Stimulated activated CD4-positive, alpha-beta T cell treated with anti-CD3 and anti-CD28 coated beads, Interleukin-1b, Interleukin-23, amount 100 ng/mL, for 4 hours (primary cell): ENCODE data around the gene IFT122.

Source experiments
- DNase-seq, 2 donors: peaks; one replicate each; pipeline ENCODE4 v3.0.0-alpha.2; 2020; ENCODE audit warnings: low read depth in 2 of 2

IFT122 gene

DNA sequence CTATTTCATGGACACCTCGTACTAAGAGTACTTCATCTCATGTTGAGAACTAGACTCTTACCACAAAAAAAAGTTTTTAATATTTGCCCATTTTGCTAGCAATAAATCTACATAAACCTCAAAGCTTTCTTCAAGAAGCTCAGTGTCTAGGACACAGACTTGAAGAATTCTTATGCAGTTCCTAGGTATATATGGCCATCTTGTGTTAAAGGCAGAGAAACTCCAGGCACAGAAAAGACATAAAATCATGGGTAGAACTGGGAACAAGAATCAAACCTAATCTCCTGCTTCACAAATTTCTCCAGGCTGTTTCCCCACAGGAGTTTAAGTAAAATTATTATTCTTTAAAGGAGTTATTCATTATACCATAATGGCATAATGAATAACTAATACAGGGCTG is 4.7 kb upstream of the IFT122 start:
- no peak for DNase-seq

DNA sequence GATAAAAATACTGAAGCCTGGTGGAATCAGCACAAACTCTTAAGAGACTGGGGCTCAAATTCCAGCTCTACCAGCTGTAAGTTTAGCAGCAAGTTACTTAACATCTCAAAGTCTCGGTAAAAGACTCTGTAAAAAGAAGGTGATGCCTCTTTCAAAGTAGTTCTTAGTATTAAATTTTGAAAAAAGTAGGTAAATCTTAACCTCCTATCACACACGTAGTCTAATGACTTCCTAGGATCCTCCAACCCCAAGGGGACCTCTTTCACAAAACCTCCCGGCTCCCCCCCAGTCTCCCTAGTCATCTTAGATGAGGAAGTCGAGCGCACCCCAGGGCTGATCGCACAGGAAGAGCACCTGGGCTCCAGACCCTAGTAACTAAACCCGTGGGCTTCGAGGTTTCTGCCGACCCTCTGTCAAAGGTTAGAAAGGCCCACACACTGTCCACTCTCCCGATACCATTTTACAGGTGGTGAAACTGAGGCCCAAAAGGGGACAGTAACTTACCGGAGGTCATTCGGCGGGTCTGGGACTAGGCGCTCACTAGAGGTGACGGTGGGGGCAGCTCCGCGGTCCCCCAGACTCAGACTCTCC is 703 bp upstream of the IFT122 start:
- no peak for DNase-seq

- DNase-seq: no peak
Measured at GRCh38 chr3:129440618-129441190, 680 bp downstream of the IFT122 start.

DNA sequence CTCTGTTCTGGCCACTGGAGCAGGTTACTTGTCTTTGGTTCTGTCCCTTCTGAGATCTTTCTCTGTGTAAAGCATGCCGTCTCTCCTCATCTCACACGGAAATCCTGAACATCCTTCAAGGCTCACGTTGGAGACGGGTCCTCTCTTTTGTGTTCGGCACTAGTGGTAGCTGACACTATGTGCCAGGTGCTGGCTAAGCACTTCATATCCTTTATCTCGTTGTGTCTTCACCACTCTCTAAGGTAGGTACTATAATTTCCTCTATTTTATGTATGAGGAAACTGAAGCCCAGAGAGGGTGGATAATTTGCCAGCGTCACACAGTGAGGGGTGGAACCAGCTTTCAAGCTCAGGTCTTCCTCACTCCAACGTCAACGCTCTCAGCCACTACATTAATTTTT is 1.2 kb downstream of the IFT122 start:
- DNase-seq: no peak

GRCh38 chr3:129441782-129442181 is 1.8 kb downstream of the IFT122 start:
- no peak for DNase-seq

DNA sequence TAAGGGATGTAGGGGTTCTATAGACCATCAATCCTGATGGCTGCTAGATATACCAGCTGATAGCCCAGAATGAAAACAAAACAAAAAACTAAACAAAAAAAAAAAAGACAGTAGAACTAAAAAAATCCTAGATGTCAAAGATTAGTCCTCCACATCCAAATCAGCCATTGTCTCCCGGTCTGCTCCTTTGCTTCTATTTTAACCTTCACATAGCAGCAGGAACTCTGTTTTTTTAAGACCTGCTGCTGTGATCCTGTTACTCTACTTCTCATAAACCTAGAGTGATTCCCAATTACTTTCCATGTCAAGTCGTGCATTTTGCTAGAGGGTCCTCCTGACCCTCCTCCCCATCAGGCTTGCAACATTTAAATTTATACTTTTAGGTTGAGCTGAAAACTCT is 2.5 kb downstream of the IFT122 start:
- no peak for DNase-seq

DNA sequence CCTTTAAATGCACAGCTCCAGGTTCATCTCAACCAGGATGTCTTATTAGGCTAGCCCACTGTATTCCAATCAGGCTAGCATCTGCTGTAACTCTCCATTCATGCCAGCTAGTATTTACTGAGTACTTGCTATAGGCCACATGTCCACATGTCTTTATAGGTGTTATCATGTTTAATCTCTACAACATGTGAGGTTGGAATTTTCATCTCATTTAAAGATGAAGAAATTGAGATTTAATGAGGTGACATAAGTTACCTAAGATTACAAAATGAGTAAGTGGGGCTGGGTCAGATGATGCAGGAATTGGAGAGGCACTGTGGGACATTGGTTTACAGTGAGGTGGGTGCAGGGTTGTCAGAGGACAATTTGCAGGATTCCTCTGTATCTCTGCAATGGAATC is 2.9 kb downstream of the IFT122 start:
- DNase-seq: no peak

DNA sequence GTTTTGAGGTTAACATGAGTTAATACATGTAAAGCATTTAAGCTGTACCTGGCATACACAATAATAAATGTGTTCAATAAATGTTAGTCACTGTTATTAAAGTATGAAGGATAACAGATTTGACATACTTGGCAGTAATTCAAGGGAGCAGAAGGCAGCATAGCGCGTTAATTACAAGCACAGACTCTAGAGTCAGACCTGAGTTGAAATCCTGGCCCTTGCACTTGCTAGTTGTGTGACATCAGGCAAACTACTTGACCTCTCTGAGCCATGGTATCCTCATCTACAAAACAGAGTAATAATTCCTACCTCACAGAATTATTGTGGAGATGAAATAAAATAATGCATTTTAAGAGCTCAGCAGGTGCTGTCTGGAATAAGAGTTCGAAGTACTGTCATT is 5.4 kb downstream of the IFT122 start:
- no peak for DNase-seq

- no peak for DNase-seq
Measured at GRCh38 chr3:129446926-129447325, 6.9 kb downstream of the IFT122 start.

GRCh38 chr3:129448186-129448895 is 8.3 kb downstream of the IFT122 start:
- DNase-seq: no peak

- DNase-seq: no peak
Measured at GRCh38 chr3:129449279-129450115, 9.5 kb downstream of the IFT122 start.

DNA sequence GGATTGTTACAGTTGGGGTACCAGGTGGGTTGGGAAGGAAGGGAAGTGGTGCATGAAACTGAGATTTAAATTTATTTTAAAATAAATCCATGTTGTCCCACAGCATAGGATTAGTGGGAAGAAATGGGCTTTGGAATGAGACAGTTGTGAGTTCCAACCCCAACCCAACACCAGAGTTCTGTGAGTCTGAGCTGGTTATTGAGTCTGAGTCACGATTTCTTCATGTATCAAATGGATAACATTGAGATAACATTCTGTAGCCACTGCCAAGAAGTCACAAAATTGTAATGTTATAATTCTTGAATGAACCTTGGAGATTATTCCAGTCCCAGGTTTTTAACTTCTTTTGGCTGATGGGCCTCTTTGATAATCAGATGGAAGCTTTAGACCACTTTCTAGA is 13.7 kb downstream of the IFT122 start:
- DNase-seq: no peak

DNA sequence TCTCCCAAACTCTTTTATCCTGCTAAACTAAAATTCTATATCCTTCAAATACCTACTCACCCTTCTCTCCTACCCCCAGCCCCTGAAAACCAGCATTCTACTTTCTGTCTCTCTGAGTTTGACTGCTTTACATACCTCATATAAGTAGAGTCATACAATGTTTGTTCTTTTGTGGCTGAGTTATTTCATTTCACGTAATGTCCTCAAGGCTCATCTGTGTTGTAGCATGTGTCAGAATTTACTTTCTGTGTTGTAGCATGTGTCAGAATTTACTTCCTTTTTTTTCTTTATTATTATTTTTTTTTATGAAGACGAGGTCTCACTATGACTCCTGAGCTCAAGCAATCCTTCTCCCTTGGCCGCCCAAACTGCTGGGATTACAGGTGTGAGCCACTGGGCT is 20.1 kb downstream of the IFT122 start:
- no peak for DNase-seq

DNA sequence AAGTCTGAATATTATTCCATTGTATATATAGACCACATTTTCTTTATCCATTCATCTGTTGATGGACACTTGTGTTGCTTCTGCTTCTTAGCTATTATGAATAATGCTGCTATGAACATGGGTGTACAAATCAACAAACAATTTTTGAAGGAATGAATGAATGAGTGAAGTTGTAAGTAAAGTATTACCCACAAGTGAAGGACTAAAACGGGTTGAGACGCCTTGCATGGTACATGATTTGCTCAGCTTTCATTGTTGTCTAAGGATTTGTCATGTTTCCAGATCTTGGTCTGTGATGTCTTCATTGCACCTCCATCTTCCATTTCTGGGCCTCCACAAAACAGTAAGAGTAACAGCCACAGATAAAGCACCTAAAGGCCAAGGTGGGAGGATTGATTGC is 20.5 kb downstream of the IFT122 start:
- no peak for DNase-seq

DNA sequence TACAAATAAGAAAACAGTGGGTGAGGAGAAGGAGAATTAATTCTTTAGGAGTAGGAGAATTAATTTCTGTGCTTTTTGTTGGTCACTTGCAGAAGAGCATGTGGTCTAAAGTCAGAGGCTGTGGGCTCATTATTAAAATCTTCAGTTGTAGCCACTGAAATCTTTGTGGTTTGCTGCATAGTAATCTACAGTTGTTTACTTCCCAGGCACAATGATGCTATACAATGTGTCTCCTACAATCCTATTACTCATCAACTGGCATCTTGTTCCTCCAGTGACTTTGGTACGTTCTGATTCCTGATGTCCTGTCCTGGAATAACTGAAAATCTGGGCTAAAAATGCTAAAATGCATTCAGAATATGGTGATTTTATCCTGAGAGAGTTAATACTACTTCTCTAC is 21.0 kb downstream of the IFT122 start:
- DNase-seq: no peak

DNA sequence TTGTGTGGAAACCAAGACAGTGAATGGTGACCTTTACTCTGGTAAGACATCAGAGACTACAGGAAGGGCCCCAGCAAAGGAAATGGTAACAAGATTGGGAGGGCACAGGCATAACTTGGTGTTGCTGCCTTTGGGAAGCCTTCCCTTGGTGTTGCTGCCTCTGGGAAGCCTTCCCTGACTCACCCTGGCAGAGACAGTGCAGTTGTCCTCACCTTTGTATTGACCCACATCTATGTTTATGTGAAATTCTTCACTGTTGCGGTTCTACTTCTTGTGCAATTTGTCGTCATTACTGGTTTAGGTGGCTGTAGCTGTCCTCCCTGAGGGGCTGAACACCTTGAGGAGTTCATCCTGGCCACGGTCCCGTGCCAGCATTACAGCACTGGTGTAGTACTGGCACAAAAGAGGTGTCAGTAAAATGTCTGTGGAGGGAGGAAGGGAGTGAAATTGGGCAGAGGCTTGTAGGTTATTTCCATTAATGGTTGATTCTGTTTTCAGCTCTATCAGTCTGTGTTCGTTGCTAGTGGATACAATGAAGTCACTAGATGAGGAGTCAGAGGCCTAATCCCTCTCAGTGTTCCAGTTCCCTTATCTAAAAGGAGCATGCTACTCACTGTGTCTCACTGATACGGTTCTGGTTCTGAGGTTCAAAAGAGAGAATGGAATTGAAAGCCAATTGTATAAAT is 21.6 kb downstream of the IFT122 start:
- no peak for DNase-seq

DNA sequence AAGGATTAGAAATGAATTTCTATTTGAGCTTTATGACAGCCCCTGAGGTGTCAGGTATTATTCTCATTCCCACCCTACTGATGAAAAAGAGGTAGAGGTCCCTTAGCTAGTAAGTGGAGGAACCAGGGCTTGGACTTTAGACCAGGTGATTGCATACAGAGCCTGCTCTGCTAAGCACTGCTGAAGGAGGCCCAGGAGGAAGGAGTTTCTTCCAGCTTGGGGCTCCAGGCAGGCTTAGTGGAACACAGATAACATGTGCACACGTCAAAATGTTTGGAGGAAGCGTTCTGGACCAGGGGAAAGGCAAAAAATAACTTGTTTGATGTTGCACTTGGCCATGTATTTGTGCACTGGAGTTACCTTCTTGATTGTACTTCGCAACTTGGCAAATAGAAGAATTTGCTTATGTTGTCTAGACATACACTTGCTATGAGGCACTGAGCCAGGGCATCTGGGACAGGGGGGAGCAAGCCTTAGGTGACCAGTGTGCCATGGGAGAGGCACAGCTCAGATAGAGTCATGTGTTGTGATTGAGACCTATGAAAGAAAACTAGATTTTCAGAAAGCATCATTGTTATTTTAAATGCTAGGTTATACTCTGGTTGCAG is 22.4 kb downstream of the IFT122 start:
- DNase-seq: no peak

DNA sequence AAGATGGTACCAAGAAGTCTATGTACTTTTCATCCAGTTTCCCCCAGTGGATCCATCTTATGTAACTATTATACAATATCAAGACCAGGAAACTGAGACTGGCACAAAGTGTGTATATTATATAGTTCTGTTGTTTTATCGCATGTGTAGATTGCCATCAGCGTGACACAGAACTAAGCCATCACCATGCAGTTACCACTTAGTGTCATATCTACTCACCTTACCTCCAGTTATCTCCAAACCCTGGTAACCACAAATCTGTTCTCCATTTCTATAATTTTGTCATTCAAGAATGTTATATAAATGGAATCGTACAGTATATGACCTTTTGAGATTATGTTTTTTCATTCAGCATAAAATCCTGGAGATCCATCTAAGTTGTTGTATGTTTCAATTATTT is 23.1 kb downstream of the IFT122 start:
- DNase-seq: no peak

DNA sequence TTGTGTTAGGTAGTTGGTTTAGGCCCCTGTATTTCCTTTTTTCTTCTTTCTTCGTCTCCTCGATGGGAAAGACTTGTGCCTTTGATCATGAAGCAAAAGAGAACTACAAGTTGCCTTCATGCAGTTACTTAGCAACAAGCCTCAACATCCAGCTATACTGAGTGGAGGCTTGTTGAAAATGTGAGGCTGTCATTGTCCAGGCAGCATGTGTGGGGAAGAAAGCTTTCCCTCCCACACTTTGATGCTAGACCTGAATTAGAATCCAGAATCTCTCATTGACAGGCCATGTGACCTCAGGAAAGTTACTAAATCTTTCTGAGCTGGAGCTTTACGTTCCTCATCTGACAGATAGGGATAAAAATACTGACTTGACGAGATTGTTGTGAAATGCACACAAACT is 23.7 kb downstream of the IFT122 start:
- no peak for DNase-seq

GRCh38 chr3:129467932-129468331 is 27.9 kb downstream of the IFT122 start:
- no peak for DNase-seq

DNA sequence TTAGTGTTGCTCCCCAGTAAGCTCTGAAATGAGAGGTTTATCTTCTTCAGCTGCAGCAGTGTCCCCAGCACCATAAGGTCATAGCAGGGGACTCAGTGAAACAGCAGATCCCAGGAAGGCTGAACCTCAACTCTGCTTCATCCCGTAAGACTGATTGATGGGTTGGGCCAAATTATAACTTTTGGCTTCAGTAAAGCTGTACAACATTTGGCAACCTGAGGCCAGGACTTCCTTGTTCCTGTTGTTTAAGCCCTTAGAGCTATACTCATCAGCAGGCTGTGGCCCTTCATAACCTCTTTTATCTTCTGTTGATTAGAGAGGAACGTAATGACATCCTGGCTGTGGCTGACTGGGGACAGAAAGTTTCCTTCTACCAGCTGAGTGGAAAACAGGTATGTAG is 29.0 kb downstream of the IFT122 start:
- DNase-seq: no peak

DNA sequence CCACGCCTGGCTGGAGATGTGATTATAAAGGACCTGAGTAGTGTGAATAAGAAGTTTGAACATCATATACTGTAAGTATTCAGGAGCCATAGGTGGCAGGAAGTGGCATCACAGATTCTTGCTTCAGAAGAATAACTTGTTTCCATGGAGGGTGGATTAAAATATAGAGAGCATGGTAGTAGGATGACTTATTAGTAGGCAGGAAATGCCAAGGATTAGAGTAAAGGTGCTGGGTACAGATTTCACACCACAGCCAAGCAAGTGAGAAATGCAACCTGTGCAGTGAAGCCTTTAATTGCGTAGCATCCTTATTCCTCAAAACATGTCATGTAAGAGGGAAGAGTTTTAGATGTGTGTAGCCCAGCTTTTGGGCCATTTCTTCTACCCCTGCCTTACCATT is 30.8 kb downstream of the IFT122 start:
- DNase-seq: no peak
